Measurements from ENCODE around the gene SMIM10.
A peak's percentile ranks its signal among the peaks of the same experiment; 100 is the strongest.
"Not testable (repeated sequence)": the region's sequence is repeated elsewhere in the genome, so short reads cannot be mapped to it uniquely, and the experiment has no call there.

SMIM10 gene

DNA sequence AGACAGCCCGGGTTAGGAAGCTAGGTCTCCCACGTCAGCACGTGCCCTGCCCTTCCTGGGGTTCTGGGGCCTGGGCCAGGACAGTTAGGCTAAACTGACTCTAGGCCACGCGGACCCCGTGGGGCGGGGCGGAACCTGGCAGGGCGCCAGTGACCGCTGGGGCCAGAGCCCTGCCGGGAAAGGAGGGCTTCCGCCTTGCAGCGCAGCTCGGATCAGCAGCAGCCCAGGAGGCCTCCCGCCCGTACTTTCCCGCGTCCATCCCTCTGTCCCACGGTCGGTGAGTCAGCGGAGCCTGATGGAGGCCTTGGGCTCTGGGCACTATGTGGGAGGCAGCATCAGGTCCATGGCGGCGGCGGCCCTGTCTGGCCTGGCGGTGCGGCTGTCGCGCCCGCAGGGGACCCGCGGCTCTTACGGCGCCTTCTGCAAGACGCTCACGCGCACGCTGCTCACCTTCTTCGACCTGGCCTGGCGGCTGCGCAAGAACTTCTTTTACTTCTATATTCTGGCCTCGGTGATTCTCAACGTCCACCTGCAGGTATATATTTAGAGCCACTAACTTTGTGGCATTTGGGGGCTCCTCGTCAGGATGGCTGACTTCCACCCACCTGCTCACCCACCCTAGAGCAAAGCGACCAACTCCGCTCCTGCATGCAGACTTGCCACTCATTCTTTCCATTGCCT is at the start of gene SMIM10:
Gene SMIM10 (plus strand): TSS at position 191 of the 681 bp plus-strand sequence. CDS start 105 bp downstream, at position 296.
- no peak for DNase-seq

DNA sequence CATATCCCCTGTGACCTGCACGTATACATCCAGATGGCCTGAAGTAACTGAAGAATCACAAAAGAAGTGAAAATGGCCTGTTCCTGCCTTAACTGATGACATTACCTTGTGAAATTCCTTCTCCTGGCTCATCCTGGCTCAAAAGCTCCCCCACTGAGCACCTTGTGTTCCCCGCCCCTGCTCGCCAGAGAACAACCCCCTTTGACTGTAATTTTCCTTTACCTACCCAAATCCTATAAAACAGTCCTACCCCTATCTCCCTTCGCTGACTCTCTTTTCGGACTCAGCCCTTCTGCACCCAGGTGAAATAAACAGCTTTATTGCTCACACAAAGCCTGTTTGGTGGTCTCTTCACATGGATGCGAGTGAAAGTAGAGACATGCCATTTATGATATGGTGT is 44.4 kb upstream of the SMIM10 start:
- not testable (repeated sequence) for DNase-seq

DNA sequence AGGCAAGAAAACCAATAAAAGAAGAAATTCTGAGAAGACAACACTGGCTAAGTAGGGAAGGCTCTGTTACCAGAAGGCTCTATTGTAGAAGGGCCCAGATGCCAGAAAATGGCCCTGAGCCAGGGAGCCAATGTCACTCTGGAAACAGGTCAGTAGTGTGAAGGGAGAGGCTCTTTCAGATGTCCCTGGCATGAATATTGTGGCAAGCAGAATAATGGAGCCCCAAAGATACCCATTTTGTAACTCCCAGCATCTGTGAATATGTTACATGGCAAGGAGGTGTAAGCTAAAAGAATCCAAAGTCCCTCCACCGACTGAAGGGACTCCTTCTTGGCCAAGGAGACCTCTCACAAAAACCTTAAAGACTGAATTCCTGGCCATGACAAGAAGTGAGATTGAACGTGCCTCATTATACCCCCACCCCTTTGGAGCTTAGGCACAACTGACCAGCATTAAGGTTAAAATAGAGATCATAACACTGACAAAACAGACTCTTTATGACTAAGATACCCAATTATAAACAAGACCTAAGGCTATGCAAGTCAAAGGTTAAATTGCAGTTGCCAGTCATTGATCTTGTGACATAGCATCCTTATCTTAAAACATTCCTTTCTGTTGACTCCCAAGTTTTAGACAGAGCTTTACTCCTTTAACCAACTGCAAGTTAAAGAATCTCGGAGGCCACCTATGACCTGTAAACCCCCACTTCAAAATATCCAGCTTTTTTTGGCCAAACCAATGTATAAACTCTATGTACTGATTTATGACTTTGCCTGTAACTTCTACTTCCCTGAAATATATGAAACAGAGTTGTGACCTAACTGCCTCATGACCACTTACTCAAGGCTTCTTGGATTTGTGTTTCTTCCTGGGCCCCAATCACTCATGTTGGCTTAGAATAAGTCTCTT is 42.2 kb upstream of the SMIM10 start:
- no peak for DNase-seq

DNA sequence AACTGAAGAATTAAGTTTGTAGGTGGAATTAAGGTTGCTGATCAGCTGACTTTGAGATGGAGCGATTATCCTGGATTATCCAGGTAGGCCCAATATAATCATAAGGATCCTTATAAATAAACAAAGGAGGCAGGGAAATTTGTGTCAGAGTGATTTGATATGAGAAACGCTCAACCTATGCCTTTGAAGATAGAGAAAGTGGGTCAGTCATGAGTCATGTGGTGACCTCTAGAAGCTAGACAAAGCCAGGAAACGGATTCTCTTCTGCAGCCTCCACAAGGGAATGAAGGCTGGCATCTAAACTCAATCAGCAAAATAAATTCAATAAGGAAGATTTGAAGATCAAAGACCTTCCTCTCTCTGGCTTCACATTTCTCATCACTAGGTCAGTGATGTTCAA is 41.5 kb upstream of the SMIM10 start:
- no peak for DNase-seq

DNA sequence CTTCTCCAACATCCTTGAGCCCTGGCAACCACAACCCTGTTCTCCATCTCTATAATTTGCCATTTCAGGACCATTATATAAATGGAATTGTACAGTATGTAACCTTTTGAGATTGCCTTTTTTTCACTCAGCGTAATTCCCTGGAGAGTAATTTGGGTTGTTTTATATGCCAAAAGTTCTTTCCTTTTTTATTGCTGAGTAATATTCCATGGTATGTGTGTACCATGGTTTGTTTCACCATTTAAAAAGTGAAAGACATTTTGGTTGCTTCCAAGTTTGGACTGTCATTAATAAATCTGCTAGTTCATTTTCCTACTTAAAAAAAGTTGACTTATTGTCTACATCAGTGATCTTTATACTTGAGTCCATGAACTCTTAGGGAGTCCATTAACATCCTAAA is 33.0 kb upstream of the SMIM10 start:
- no peak for DNase-seq

DNA sequence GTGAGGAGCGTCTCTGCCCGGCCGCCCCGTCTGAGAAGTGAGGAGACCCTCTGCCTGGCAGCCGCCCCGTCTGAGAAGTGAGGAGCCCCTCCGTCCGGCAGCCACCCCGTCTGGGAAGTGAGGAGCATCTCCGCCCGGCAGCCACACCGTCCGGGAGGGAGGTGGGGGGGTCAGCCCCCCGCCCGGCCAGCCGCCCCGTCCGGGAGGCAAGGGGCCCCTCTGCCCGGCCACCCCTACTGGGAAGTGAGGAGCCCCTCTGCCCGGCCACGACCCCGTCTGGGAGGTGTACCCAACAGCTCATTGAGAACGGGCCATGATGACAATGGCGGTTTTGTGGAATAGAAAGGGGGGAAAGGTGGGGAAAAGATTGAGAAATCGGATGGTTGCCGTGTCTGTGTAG is 30.4 kb upstream of the SMIM10 start:
- DNase-seq: not testable (repeated sequence)

DNA sequence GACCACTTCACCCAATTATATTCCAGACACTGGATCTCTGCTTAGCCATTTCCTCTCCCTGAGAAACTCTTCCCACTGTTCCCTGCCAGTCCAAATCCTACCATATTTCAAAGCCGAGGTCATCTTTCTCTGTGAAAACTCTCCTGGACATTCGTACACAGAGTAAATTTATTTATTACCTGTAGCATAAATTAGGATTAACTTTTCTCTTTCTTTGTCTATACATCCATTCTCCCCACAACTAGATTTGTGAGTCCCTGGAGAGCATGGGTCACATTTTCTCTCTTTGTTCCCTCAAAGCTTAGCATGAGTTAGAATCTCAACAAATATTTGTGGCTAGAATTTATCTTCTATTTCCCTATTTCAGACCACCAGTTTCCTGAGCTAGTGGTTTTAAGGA is 27.8 kb upstream of the SMIM10 start:
- DNase-seq: no peak

DNA sequence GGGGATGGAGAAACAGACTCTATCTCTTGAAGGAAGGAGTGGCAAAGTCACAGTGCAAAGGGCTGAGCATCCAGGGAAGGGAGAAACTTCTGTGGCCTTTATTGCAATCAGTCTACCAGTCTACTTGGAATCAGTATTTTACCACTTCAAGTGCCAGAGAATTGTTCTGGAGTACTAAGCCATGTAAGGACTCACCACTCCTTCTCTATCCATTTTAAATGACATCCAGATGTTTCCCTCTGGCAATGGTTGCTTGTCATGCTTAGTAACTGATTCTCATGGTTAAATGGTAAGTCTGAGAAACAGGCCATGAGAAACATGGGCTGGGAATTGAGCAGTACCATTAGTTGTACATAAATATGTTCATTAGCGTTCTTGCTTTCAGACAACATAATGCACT is 21.1 kb upstream of the SMIM10 start:
- DNase-seq: no peak

DNA sequence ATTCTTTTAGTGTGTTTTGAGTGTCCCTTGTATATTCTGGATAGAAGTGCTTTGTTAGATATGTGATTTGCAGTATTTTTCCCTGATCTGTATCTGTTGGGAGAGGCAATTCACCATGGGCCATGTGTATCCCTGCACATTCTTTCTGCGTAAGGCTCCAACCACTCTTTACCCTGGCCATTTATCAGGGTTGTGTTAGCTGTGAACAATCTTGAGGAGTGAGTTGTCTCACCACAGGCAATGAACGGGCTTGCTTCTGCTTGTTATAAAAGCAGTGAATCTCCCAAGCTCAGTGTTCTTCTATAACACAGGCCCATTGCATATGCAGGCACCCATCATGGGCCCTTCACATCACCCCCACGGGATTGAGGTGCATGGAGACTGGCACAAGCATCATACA is 18.9 kb upstream of the SMIM10 start:
- DNase-seq: no peak

DNA sequence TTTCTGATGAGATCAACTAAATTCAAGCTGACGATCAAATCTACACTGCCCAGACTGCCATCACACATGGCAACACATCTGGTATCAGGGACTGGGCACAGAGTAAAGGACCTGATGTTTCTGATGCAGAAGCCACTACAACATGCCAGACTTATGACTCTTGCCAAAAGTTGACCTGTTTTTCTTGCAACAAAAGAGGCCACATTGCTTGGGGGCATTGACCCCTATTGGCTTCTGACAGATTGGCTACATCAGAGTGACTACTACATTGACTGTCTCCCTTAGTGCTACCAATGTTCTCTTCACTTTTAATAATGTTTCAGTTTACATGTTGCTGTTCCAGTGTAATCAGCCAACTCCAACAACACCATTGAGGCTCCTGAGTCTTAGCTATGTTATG is 15.3 kb upstream of the SMIM10 start:
- no peak for DNase-seq

DNA sequence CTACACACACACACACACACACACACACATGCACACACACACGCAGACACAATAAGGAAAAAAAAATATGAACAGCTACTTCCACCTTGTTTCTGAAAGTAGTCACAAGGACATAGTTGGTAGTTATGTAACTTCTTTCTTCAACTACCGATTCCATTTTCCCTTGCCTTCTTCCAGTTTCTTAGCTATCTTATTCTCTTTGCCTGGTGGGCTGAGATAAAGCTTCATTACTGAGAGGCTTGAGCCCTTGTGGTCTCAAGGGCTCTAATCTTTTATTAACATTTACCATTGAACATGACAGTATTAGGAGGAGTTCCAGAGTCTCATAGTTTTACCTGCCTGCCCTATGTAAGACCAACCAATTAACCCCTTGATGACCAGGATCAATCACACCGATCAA is 8.9 kb upstream of the SMIM10 start:
- DNase-seq: no peak

DNA sequence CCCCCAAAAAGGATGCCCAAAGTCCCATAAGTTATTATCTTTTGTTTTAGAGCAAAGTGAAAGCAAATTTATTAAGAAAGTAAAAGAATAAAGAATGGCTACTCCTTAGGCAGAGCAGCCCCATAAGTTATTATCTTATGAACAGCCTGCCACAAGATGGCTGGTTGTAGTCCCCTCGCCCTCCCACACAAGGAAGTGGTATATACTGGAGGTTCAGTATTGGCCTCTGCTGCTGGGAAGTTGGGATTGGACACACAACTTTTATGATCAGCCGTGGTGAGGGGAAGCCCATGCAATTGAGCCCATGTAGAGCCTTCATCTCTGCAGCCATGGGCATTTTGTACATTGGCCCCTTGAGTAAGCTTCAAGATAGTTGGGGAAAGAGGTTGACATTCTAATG is 8.0 kb upstream of the SMIM10 start:
- DNase-seq: no peak

DNA sequence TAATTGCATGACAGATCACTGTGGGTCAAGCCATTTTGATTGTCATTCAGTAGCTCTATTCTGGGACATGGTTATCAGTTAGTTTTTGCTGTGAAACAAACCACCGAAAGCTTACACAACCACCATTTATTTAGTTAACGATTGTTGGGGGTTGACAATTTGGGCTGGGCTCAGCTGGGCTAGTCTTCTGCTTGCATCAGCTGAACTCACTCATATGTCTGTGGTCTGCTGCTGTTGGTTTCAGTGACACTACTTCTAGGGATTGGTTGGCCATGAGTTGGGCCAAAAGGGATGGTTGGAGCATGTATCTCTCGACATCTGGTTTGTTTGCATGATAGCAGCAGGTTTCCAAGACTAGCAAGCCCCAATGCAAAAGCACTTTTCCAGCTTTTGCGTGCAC is 5.3 kb upstream of the SMIM10 start:
- no peak for DNase-seq

DNA sequence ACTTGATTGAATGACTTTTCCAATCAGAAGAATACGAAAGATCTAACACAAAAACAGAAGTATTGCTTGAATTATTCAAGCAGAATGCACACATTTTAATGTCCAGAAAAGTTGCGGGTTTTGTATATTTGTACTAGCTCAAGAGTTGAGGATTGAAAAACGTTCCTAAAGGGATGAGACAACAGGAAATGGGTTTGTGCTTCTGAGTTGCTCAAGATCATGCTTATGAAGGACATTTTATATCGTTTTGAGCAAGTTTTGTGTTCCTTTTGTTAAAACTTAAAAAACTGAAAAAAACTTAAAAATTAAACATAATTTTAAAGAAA is 353 bp upstream of the SMIM10 start:
- DNase-seq: no peak

DNA sequence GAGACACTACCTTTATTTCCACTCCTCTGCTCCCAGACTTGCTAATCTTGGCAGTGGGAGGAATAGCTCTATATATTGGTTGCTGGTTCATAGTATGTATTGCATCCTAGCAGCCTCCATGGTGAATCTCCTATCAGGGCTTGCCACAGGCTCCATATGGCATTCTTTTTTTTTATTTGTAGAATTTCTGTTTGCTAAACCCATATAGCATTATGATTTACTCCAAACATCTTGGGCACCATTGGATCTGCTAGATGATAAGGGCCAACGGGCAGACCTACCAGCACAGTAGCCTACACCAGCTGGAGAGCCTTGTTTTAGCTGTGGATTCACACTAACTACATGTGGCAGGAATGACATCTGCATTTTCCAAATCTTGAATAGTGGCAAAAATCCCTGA is 6.9 kb downstream of the SMIM10 start:
- no peak for DNase-seq

DNA sequence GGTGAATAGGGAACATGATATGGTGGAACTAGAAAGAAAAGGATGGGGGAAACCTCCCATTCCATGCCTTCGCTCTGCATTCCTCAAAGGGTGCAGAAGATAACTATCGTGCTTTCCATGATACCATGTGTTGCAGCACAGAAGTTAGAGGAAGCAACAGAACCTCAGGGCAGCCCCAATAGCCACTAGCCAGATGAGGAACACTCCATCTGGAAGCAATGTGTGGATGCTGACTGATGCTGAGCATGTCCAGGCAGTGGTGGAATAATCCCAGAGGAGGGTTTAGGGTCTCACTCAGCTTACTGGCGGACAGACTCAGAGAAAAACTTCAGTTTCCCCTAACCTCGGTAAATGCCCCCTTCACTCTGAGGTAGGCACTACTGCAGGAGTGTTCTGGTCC is 7.5 kb downstream of the SMIM10 start:
- DNase-seq: no peak

DNA sequence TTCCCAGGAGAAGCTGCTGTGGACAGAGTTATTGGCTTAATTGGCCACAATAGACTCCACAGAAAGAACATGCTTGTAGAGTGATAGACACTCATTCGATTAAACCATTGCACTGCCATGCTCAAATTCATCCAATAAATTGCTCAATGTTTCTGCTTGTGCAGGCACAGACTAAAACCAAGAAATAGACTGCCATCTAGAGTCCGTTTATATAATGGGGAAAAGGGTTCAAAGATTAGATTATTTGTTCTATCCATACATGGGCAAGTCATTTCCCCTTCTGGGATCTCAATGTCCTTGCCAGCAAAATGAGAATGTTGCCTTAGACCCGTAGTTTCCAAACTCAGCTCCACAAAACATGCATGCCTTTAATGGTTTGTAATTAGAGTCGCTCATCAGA is 8.7 kb downstream of the SMIM10 start:
- no peak for DNase-seq

DNA sequence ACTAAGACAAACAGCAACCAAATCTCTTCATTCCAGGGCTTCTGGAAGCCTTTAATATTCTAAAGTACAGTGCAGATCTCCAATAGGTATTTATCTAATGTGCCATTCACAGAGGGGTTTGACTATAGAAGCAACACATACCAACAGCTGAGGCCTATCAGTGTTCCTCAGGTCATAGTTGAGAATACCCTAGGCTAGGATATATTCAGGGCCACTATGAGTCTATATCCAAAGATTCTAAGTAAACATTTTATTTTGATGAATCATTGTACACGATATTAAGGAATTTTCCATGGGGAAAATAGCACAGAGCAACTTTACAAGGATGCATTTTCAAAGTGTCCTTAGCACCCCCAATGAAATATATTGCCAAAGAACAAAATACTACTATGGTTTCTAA is 9.7 kb downstream of the SMIM10 start:
- no peak for DNase-seq

DNA sequence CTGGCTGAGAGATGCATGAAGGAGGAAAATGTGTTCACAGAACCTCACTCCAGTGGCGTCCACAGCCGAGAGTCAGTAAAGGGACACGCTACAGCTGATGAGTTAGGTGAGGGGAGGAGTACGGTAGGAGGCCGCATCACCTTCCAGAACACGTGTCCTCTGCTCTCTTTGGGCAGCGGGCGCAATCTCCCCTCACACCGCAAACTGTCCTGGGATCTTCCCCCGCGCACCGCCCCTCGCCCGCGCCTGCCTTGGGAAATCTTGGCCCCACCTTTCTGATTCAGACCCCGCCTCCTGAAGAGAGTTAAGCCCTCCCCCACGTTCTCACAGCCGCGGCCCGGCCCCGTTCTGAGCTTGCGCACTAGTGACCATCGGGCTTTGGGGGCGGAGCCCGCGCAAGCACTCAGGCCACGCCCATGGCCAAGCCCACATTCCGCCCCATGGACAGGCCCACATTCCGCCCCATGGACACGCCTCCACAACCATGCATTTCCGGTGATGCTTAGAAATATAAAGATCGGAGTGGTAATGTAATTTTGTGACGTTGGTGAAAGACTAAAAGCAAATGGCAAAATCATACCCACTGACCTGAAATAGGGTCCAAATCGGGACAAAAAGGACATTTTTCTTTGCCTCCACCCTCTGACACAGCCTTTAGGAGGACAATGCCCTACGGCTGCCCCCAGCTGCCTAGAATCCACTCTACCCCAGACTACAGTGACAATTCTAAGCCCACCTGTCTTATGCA is 13.3 kb downstream of the SMIM10 start:
- peak; percentile 89 for DNase-seq

DNA sequence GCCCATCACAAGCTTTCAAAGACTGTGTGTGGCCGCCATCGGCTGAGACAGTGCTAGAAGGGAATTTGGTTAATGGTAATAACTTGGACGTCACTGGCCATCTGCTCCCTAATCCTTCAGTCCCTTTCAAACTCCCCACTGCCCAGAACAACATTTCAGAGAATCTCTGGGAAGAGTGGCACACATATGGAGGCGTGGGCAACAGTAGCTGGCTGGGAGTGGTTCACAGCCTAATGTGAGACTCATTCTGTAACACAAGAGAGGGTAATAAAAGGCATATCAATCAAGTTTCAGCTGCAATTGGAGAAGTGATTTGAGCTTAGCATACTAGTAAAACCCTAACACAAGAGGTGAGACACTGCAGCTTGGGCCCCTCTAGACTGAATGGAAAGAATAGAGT is 15.4 kb downstream of the SMIM10 start:
- no peak for DNase-seq

DNA sequence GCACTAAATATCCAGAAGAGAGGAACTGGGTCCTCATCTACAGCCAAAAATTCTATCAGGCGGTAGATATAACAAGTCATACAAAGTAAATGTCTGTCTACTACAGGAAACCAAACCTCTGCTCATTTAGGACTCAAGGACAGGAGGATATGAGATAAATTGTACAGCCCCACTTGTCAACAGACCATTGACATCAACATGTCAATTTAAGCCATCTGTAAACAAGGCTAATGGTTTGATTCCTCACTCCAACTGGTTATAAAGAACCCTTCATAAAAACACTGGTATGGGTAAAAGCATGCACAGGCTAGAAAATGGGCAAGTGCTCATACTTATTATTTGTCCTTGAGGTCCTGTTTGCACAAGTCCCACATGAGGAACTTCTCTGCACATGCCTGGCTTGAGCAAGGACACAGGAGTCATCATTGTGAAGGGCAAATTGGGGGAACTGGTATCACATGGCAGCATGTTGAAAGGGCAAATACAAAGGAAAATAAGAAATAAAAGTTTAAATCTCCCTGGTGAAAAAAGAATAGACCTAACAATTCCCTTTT is 18.3 kb downstream of the SMIM10 start:
- no peak for DNase-seq

DNA sequence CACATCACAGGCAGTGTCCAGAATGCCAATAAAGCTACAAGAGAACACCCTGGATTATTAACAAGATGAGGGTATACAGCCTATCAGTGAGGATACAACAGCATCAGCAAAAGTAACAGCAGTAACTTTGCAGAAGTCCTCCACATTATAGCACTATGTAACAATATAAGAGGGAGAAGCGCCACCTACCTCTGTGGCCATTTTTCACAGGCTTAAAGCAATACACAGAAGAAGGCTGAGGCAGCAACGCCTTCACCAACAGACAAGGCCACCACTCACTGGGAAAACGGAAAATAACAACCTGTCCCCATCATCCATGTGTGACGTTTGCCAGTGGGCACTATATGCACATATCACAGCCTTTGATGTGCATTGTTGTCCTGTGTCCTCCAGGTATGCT is 19.0 kb downstream of the SMIM10 start:
- no peak for DNase-seq

DNA sequence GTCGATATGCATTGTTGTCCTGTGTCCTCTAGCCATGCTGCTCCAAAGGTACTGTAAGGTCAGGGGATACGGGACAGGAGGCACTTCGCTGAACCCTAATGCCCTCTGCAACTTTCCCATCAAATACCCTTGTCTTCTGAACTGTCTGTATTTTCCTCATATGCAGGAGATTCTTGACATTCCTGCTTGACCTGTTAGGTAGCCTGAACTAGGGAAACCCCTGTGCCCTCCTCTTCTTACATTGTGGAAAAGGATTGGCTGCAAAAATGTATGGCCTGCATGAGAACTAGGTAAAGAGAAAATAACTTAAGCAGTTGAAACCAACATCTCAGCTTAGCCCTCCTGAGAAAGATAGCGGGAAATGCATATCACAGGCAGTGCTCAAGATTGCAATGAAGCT is 20.1 kb downstream of the SMIM10 start:
- no peak for DNase-seq
